ENCODE measurements around the gene TMEM168.

The TMEM168 gene

DNA sequence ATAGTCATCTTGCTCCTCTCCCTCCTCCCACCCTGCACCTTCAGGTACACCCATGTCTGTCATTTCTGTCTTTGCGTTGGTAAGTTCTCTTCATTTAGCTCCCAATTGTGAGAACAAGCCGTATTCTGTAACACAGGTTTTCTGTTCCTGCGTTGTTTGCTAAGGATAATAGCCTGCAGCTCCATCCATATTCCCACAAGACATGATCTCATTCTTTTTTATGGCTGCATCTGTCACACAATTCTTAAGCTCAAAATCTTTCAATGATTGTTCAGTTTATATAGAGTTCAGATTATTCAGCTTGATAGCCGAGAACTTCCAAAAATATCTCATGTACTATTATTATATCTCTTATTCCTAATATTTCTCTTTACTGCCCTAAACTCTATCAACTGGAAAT is 16.0 kb upstream of the TMEM168 start:
- ATAC-seq, result no peak
- TF ChIP-seq ZNF70 (CRISPR knock-in tag; IDR thresholded peaks at IDR 0.05), result no peak
- no peak for TF ChIP-seq ZFP30 (CRISPR knock-in tag; IDR thresholded peaks at IDR 0.05)
- TF ChIP-seq OSR1 (CRISPR knock-in tag; IDR thresholded peaks at IDR 0.05), result no peak
- TF ChIP-seq CSDC2 (CRISPR knock-in tag; IDR thresholded peaks at IDR 0.05), result no peak
- TF ChIP-seq ZC3H10 (CRISPR knock-in tag; IDR thresholded peaks at IDR 0.05), result no peak
- no peak for TF ChIP-seq TCF4 (CRISPR knock-in tag; IDR thresholded peaks at IDR 0.05; ENCODE audit: borderline replicate concordance)
- TF ChIP-seq, protein P1, sequence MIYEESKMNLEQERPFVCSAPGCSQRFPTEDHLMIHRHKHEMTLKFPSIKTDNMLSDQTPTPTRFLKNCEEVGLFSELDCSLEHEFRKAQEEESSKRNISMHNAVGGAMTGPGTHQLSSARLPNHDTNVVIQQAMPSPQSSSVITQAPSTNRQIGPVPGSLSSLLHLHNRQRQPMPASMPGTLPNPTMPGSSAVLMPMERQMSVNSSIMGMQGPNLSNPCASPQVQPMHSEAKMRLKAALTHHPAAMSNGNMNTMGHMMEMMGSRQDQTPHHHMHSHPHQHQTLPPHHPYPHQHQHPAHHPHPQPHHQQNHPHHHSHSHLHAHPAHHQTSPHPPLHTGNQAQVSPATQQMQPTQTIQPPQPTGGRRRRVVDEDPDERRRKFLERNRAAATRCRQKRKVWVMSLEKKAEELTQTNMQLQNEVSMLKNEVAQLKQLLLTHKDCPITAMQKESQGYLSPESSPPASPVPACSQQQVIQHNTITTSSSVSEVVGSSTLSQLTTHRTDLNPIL (CRISPR knock-in tag; IDR thresholded peaks at IDR 0.05; ENCODE audit: low read depth), result no peak
- TF ChIP-seq, protein P2, sequence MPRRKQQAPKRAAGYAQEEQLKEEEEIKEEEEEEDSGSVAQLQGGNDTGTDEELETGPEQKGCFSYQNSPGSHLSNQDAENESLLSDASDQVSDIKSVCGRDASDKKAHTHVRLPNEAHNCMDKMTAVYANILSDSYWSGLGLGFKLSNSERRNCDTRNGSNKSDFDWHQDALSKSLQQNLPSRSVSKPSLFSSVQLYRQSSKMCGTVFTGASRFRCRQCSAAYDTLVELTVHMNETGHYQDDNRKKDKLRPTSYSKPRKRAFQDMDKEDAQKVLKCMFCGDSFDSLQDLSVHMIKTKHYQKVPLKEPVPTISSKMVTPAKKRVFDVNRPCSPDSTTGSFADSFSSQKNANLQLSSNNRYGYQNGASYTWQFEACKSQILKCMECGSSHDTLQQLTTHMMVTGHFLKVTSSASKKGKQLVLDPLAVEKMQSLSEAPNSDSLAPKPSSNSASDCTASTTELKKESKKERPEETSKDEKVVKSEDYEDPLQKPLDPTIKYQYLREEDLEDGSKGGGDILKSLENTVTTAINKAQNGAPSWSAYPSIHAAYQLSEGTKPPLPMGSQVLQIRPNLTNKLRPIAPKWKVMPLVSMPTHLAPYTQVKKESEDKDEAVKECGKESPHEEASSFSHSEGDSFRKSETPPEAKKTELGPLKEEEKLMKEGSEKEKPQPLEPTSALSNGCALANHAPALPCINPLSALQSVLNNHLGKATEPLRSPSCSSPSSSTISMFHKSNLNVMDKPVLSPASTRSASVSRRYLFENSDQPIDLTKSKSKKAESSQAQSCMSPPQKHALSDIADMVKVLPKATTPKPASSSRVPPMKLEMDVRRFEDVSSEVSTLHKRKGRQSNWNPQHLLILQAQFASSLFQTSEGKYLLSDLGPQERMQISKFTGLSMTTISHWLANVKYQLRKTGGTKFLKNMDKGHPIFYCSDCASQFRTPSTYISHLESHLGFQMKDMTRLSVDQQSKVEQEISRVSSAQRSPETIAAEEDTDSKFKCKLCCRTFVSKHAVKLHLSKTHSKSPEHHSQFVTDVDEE (CRISPR knock-in tag; IDR thresholded peaks at IDR 0.05), result no peak

DNA sequence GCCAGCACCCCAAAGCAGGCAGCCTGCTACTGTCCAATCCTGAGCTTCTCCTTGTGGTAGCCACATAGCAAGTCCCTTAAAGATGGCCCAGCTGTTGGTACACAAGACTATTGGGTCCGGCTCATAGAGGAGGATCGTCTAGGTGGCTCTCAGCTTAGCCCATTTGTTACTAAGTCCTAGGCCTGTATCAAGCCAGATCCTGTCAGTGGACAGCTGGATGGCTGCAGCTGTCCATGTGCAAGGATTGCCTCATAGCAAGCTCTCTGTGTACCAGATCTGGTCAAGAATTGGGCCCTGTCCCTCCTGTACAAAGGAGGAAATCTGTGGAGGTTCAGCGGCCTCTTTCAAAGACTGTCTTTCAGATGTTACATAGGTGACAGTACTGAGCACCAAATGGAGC is 12.2 kb upstream of the TMEM168 start:
- ATAC-seq, result no peak
- TF ChIP-seq ZC3H10 (CRISPR knock-in tag; IDR thresholded peaks at IDR 0.05) (no peak), ISL1 (CRISPR knock-in tag; IDR thresholded peaks at IDR 0.05) (no peak), TCF4 (CRISPR knock-in tag; IDR thresholded peaks at IDR 0.05; ENCODE audit: borderline replicate concordance) (no peak), ZNF565 (CRISPR knock-in tag; conservative IDR thresholded peaks at IDR 0.05; ENCODE audit: low read depth) (no peak), PPARA (CRISPR knock-in tag; IDR thresholded peaks at IDR 0.05; ENCODE audit: borderline replicate concordance) (no peak), OSR1 (CRISPR knock-in tag; IDR thresholded peaks at IDR 0.05) (no peak), GLIS3 (CRISPR knock-in tag; IDR thresholded peaks at IDR 0.05) (no peak), TOX (CRISPR knock-in tag; IDR thresholded peaks at IDR 0.05; ENCODE audit: borderline replicate concordance) (no peak), SNAI2 (CRISPR knock-in tag; IDR thresholded peaks at IDR 0.05) (no peak), ZFP3 (CRISPR knock-in tag; IDR thresholded peaks at IDR 0.05) (no peak)
- TF ChIP-seq, protein P2 (CRISPR knock-in tag; IDR thresholded peaks at IDR 0.05), result no peak
- TF ChIP-seq, protein P3, sequence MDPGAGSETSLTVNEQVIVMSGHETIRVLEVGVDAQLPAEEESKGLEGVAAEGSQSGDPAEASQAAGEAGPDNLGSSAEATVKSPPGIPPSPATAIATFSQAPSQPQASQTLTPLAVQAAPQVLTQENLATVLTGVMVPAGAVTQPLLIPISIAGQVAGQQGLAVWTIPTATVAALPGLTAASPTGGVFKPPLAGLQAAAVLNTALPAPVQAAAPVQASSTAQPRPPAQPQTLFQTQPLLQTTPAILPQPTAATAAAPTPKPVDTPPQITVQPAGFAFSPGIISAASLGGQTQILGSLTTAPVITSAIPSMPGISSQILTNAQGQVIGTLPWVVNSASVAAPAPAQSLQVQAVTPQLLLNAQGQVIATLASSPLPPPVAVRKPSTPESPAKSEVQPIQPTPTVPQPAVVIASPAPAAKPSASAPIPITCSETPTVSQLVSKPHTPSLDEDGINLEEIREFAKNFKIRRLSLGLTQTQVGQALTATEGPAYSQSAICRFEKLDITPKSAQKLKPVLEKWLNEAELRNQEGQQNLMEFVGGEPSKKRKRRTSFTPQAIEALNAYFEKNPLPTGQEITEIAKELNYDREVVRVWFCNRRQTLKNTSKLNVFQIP (CRISPR knock-in tag; IDR thresholded peaks at IDR 0.05; ENCODE audit: borderline replicate concordance, low read depth), result no peak
- TF ChIP-seq, protein P1 (CRISPR knock-in tag; IDR thresholded peaks at IDR 0.05; ENCODE audit: low read depth), result no peak
- TF ChIP-seq, protein P4, sequence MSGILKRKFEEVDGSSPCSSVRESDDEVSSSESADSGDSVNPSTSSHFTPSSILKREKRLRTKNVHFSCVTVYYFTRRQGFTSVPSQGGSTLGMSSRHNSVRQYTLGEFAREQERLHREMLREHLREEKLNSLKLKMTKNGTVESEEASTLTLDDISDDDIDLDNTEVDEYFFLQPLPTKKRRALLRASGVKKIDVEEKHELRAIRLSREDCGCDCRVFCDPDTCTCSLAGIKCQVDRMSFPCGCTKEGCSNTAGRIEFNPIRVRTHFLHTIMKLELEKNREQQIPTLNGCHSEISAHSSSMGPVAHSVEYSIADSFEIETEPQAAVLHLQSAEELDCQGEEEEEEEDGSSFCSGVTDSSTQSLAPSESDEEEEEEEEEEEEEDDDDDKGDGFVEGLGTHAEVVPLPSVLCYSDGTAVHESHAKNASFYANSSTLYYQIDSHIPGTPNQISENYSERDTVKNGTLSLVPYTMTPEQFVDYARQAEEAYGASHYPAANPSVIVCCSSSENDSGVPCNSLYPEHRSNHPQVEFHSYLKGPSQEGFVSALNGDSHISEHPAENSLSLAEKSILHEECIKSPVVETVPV (CRISPR knock-in tag; IDR thresholded peaks at IDR 0.05), result no peak

DNA sequence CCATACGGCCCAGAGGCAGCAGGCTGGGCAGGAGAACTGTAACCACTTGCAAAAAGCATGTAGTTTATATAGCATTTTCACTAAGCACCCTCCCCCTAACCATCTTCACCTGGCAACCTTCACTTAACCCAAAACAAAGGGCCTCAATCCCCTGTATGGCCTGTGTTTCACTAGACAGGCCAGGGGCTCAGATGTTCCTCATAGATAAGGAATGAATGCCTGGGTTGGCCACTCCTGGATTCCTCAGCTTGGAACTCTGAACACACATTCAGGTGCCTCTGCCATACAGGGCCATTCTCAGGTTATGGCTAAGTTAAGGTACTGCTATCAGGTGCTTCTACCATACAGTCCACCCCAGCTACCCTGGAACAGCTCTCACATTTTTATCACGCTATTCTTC is 10.3 kb upstream of the TMEM168 start:
- TF ChIP-seq ZC3H10 (CRISPR knock-in tag; IDR thresholded peaks at IDR 0.05) (no peak), ZNF565 (CRISPR knock-in tag; conservative IDR thresholded peaks at IDR 0.05; ENCODE audit: low read depth) (no peak), RARB (CRISPR knock-in tag; IDR thresholded peaks at IDR 0.05) (no peak)
- TF ChIP-seq, protein P3 (CRISPR knock-in tag; IDR thresholded peaks at IDR 0.05; ENCODE audit: borderline replicate concordance, low read depth), result no peak
- TF ChIP-seq, protein P5, sequence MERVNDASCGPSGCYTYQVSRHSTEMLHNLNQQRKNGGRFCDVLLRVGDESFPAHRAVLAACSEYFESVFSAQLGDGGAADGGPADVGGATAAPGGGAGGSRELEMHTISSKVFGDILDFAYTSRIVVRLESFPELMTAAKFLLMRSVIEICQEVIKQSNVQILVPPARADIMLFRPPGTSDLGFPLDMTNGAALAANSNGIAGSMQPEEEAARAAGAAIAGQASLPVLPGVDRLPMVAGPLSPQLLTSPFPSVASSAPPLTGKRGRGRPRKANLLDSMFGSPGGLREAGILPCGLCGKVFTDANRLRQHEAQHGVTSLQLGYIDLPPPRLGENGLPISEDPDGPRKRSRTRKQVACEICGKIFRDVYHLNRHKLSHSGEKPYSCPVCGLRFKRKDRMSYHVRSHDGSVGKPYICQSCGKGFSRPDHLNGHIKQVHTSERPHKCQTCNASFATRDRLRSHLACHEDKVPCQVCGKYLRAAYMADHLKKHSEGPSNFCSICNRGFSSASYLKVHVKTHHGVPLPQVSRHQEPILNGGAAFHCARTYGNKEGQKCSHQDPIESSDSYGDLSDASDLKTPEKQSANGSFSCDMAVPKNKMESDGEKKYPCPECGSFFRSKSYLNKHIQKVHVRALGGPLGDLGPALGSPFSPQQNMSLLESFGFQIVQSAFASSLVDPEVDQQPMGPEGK (CRISPR knock-in tag; IDR thresholded peaks at IDR 0.05; ENCODE audit: borderline replicate concordance), result no peak
- ATAC-seq, result no peak
